IMR-90 (cell line): ENCODE measurements around the gene OTP. TPM values are rescaled to one million over a fixed set of nuclear protein-coding genes. Genes with fewer than 3 reads are reported as not detected.

ENCODE experiments used
- ATAC-seq: fragments of 200-7000 bp; cut with Tn5 transposase; 2 replicates; pipeline ENCODE4 v1.9.1; 2020; ENCODE audit warnings: low read depth, mild to moderate bottlenecking, moderate library complexity
- BruUV-seq: library from RNA; stranded (reverse); fragments of 400-500 nt; replicated peaks from 2 replicates; lab custom pipeline; 2021; lab: Mats Ljungman, UMichigan
- CTCF ChIA-PET: fragments of 300-600 bp; formaldehyde crosslinking; extraction: SDS; loops from one replicate; lab custom pipeline; 2021; ENCODE audit warnings: antibody characterized with exemption; lab: Yijun Ruan, JAX
- POLR2A ChIA-PET: fragments of 300-600 bp; sonication (Branson Sonifier 250); formaldehyde crosslinking; loops from one replicate; lab custom pipeline; 2022; ENCODE audit warnings: antibody characterized with exemption; ENCODE audit not compliant: unreplicated experiment; lab: Charles Lee
- DNase-seq: peaks from one replicate; pipeline ENCODE4 v3.0.0; 2013
- H2AFZ ChIP-seq: replicated peaks from 2 replicates; pipeline ENCODE3; 2013; ENCODE audit warnings: low read length, mild to moderate bottlenecking; ENCODE audit not compliant: poor library complexity
- H2AK5ac ChIP-seq: 2 replicates; pipeline ENCODE4 v1.6.1; 2013; ENCODE audit warnings: low read depth, low read length, inconsistent platforms
- H2AK9ac ChIP-seq: replicated peaks from 2 replicates; pipeline ENCODE3; 2013; ENCODE audit warnings: mild to moderate bottlenecking, low read depth, low read length, moderate library complexity; ENCODE audit not compliant: poor library complexity
- H2BK120ac ChIP-seq: 2 replicates; pipeline ENCODE4 v1.6.1; 2013; ENCODE audit warnings: low read depth, low read length, inconsistent platforms
- H2BK15ac ChIP-seq: 3 replicates; pipeline ENCODE4 v1.6.1; 2013; ENCODE audit warnings: low read depth, low read length, inconsistent platforms
- H2BK20ac ChIP-seq: 2 replicates; pipeline ENCODE4 v1.6.1; 2013; ENCODE audit warnings: low read depth, mild to moderate bottlenecking, inconsistent platforms, low read length, moderate library complexity
- H2BK5ac ChIP-seq: 2 replicates; pipeline ENCODE4 v1.6.1; 2013; ENCODE audit warnings: mild to moderate bottlenecking, low read depth, low read length, inconsistent platforms; ENCODE audit not compliant: poor library complexity, severe bottlenecking
- H3K14ac ChIP-seq: replicated peaks from 2 replicates; pipeline ENCODE4 v1.6.1; 2013; ENCODE audit warnings: low read depth, low read length, inconsistent platforms
- H3K18ac ChIP-seq: 2 replicates; pipeline ENCODE4 v1.6.1; 2013; ENCODE audit warnings: low read depth, low read length, control low read depth
- H3K23ac ChIP-seq: 2 replicates; pipeline ENCODE4 v1.6.1; 2013; ENCODE audit warnings: low read depth, low read length, inconsistent platforms
- H3K27ac ChIP-seq: 2 replicates; pipeline ENCODE4 v1.5.1; 2013; ENCODE audit warnings: mild to moderate bottlenecking, control low read depth, low read length; ENCODE audit not compliant: insufficient read depth
- H3K27me3 ChIP-seq: 2 replicates; pipeline ENCODE4 v1.6.1; 2013; ENCODE audit warnings: low read length; ENCODE audit not compliant: control insufficient read depth, insufficient read depth
- H3K36me3 ChIP-seq: 2 replicates; pipeline ENCODE4 v1.6.1; 2013; ENCODE audit warnings: low read length, mixed read lengths; ENCODE audit not compliant: control insufficient read depth, insufficient read depth
- H3K4ac ChIP-seq: 2 replicates; pipeline ENCODE4 v1.6.1; 2013; ENCODE audit warnings: low read depth, low read length, inconsistent platforms
- H3K4me1 ChIP-seq: 2 replicates; pipeline ENCODE4 v1.6.1; 2013; ENCODE audit warnings: low read length, mixed read lengths; ENCODE audit not compliant: control insufficient read depth, insufficient read depth
- H3K4me2 ChIP-seq: 2 replicates; pipeline ENCODE4 v1.6.1; 2013; ENCODE audit warnings: low read depth, mild to moderate bottlenecking, control low read depth, low read length, moderate library complexity
- H3K4me3 ChIP-seq: 2 replicates; pipeline ENCODE4 v1.5.1; 2013; ENCODE audit warnings: low read depth, mild to moderate bottlenecking, control low read depth, low read length, moderate library complexity; ENCODE audit not compliant: insufficient read depth
- H3K56ac ChIP-seq: 2 replicates; pipeline ENCODE4 v1.6.1; 2013; ENCODE audit warnings: low read length, inconsistent platforms; ENCODE audit not compliant: insufficient read depth; ENCODE audit errors: extremely low read depth
- H3K79me1 ChIP-seq, 2 experiments: 2 replicates each; pipeline ENCODE4 v1.6.1; 2013; ENCODE audit warnings: low read length in 2 of 2, inconsistent platforms in 1 of 2, low read depth in 1 of 2
- H3K9ac ChIP-seq: 2 replicates; pipeline ENCODE4 v1.6.1; 2013; ENCODE audit warnings: low read depth, low read length, control low read depth
- H3K9me1 ChIP-seq: 2 replicates; pipeline ENCODE4 v1.6.1; 2013; ENCODE audit warnings: low read length, inconsistent platforms; ENCODE audit not compliant: insufficient read depth
- H3K9me3 ChIP-seq: 2 replicates; pipeline ENCODE4 v1.6.1; 2013; ENCODE audit warnings: low read length; ENCODE audit not compliant: control insufficient read depth, insufficient read depth
- H4K20me1 ChIP-seq: 2 replicates; pipeline ENCODE4 v1.6.1; 2013; ENCODE audit warnings: low read length, inconsistent platforms; ENCODE audit not compliant: insufficient read depth
- H4K5ac ChIP-seq: 2 replicates; pipeline ENCODE4 v1.6.1; 2013; ENCODE audit warnings: mild to moderate bottlenecking, low read depth, low read length, control low read depth
- H4K8ac ChIP-seq, 2 experiments: 2 replicates each; pipeline ENCODE4 v1.6.1; 2013; ENCODE audit warnings: low read depth in 2 of 2, low read length in 2 of 2, control low read depth in 1 of 2, inconsistent platforms in 1 of 2
- H4K91ac ChIP-seq: 2 replicates; pipeline ENCODE4 v1.6.1; 2013; ENCODE audit warnings: low read depth, low read length, inconsistent platforms; ENCODE audit not compliant: insufficient read depth
- BHLHE40 ChIP-seq: fragments of 150-350 bp; IDR thresholded peaks from 2 replicates; pipeline ENCODE4 v1.6.1; 2016; ENCODE audit warnings: mild to moderate bottlenecking, low read depth, low read length
- CEBPB ChIP-seq: IDR thresholded peaks from 2 replicates; pipeline ENCODE4 v1.6.1; 2012; ENCODE audit warnings: low read depth, low read length, improper control_type of control experiment
- MAZ ChIP-seq: IDR thresholded peaks from 2 replicates; pipeline ENCODE4 v1.6.1; 2012; ENCODE audit warnings: low read depth, mild to moderate bottlenecking, low read length, improper control_type of control experiment, moderate library complexity, borderline replicate concordance
- RCOR1 ChIP-seq: IDR thresholded peaks from 2 replicates; pipeline ENCODE4 v1.6.1; 2012; ENCODE audit warnings: mild to moderate bottlenecking, low read length, improper control_type of control experiment; ENCODE audit not compliant: insufficient replicate concordance
- RFX5 ChIP-seq: IDR thresholded peaks from 2 replicates; pipeline ENCODE4 v1.8.0; 2012; ENCODE audit warnings: low read depth, mild to moderate bottlenecking, low read length, moderate library complexity
- SMC3 ChIP-seq: fragments of 150-350 bp; IDR thresholded peaks from 2 replicates; pipeline ENCODE4 v1.6.1; 2016; ENCODE audit warnings: low read depth, mild to moderate bottlenecking, antibody characterized with exemption, low read length, moderate library complexity
- WGBS, 2 experiments: methylation state at CpG; one replicate each; pipeline versions ENCODE4 v1.1.5 to v1.1.7; 2013; ENCODE audit warnings: missing lambda C conversion rate in 2 of 2; ENCODE audit not compliant: insufficient read length in 1 of 2; ENCODE audit errors: extremely low coverage in 2 of 2; 5-methylcytosine and 5-hydroxymethylcytosine counted together
- dilution Hi-C: fragments of 300-500 bp; cut with HindIII; formaldehyde crosslinking; loops from one replicate; pipeline ENCODE4 v1.14.3; 2018; ENCODE audit warnings: low sequenced_read_pairs; ENCODE audit not compliant: unreplicated experiment
- in situ Hi-C: fragments of 300-500 bp; cut with MboI; formaldehyde crosslinking; loops from 3 replicates; pipeline ENCODE4 v1.14.3; 2019; ENCODE audit warnings: low sequenced_read_pairs, inconsistent platforms, mixed read lengths
- intact Hi-C: fragments of 100-400 bp; cut with micrococcal nuclease; formaldehyde crosslinking; loops from 2 replicates; pipeline ENCODE4 v1.10.0; 2022
- polyA plus RNA-seq, 3 experiments: library from polyadenylated mRNA; depleted of rRNA; stranded (reverse); fragments of >200 nt; gene quantifications; 2 replicates each; pipeline ENCODE4 v1.2.3, GENCODE V29; 2012; ENCODE audit warnings: low replicate concordance in 1 of 3
- total RNA-seq: library from RNA; depleted of rRNA; stranded (reverse); fragments of >200 nt; gene quantifications from 2 replicates; pipeline ENCODE4 v1.2.3, GENCODE V29; 2012
- TF ChIP-seq, protein P1 (sequence below): fragments of 150-350 bp; IDR thresholded peaks from 2 replicates; pipeline ENCODE4 v1.6.1; 2016; ENCODE audit warnings: low read depth, mild to moderate bottlenecking, low read length, moderate library complexity, borderline replicate concordance

Gene OTP
- total and polyA plus RNA-seq, 2 of the 4 experiments (the other 2 are of a cell fraction), result not detected

- H2BK20ac ChIP-seq, result no peak overlapping the region
- H3K4ac ChIP-seq, result no peak overlapping the region
- WGBS, 2 experiments, result no CpG with 5 or more reads among the region's 4 CpGs
- H3K14ac ChIP-seq, result no peak overlapping the region
- DNase-seq, result no peak
- TF ChIP-seq SMC3 (no peak), RCOR1 (no peak), MAZ (no peak), BHLHE40 (no peak), CEBPB (no peak), RFX5 (no peak)
- TF ChIP-seq, protein P1, sequence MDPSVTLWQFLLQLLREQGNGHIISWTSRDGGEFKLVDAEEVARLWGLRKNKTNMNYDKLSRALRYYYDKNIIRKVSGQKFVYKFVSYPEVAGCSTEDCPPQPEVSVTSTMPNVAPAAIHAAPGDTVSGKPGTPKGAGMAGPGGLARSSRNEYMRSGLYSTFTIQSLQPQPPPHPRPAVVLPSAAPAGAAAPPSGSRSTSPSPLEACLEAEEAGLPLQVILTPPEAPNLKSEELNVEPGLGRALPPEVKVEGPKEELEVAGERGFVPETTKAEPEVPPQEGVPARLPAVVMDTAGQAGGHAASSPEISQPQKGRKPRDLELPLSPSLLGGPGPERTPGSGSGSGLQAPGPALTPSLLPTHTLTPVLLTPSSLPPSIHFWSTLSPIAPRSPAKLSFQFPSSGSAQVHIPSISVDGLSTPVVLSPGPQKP, result no peak
- H3K27ac ChIP-seq, result no peak overlapping the region
- no peak overlapping the region for H2AFZ ChIP-seq
- H3K36me3 ChIP-seq, result no peaks in the 10 kb centered on the region
- no peak overlapping the region for H3K18ac ChIP-seq
- no peak overlapping the region for H2AK5ac ChIP-seq
- in situ Hi-C loops (no loop called here), dilution Hi-C loops (no loop called here), intact Hi-C loops (no loop called here)
- H4K5ac ChIP-seq, result no peak overlapping the region
- H3K23ac ChIP-seq, result no peak overlapping the region
- no peak overlapping the region for H3K4me2 ChIP-seq
- no peaks in the 10 kb centered on the region for H3K9me3 ChIP-seq
- H4K20me1 ChIP-seq, result no peaks in the 10 kb centered on the region
- H4K91ac ChIP-seq, result no peak overlapping the region
- H2BK120ac ChIP-seq, result no peak overlapping the region
- ChIA-PET CTCF (no interaction called here), POLR2A (no interaction called here)
- H3K79me1 ChIP-seq, result no peaks in the 10 kb centered on the region
- H3K4me3 ChIP-seq, result no peak overlapping the region
- no peak overlapping the region for H2BK5ac ChIP-seq
- peaks cover 33% of the 10 kb centered on the region for H3K27me3 ChIP-seq
- no peak overlapping the region for H3K56ac ChIP-seq
- H2BK15ac ChIP-seq, result no peak overlapping the region
- no peak for ATAC-seq
- no peak overlapping the region for H3K9ac ChIP-seq
- H3K9me1 ChIP-seq, result no peaks in the 10 kb centered on the region
- H2AK9ac ChIP-seq, result no peak overlapping the region
- no peaks in the 10 kb centered on the region for H3K4me1 ChIP-seq
- no peak overlapping the region for H4K8ac ChIP-seq
- BruUV-seq, result no TSS peak
Measured at GRCh38 chr5:77620405-77620804, 18.1 kb downstream of the OTP start.
